Fibroblast of lung (primary cell): ENCODE data around the gene MAPK1IP1L. TPM values are rescaled to one million over a fixed set of nuclear protein-coding genes. Genes with fewer than 3 reads are reported as not detected.
A peak's percentile ranks its signal among the peaks of the same experiment; 100 is the strongest.

ENCODE experiments used
- DNase-seq, 2 donors: peaks; one replicate each; pipeline versions ENCODE4 v3.0.0 to v3.0.0-alpha.2; 2010; ENCODE audit warnings: low read depth in 2 of 2
- H2AFZ ChIP-seq: 2 replicates; pipeline ENCODE4 v1.5.1; 2012; ENCODE audit warnings: low read length, control low read depth, inconsistent platforms
- H3K27ac ChIP-seq: 2 replicates; pipeline ENCODE4 v1.5.1; 2011; ENCODE audit warnings: low read length, control low read depth; ENCODE audit not compliant: insufficient read depth
- H3K27me3 ChIP-seq: 2 replicates; pipeline ENCODE4 v1.5.1; 2011; ENCODE audit warnings: mild to moderate bottlenecking, low read length; ENCODE audit not compliant: control insufficient read depth, insufficient read depth
- H3K36me3 ChIP-seq: 2 replicates; pipeline ENCODE4 v1.5.1; 2011; ENCODE audit warnings: low read length; ENCODE audit not compliant: control insufficient read depth, insufficient read depth
- H3K4me1 ChIP-seq: 2 replicates; pipeline ENCODE4 v1.5.1; 2011; ENCODE audit warnings: low read length; ENCODE audit not compliant: control insufficient read depth, insufficient read depth; ENCODE audit errors: extremely low read depth
- H3K4me2 ChIP-seq: 2 replicates; pipeline ENCODE4 v1.5.1; 2011; ENCODE audit warnings: low read length, control low read depth; ENCODE audit not compliant: insufficient read depth; ENCODE audit errors: extremely low read depth
- H3K4me3 ChIP-seq, 4 experiments: fragments of 200-600 bp in 1 of 4; sonication (generic) in 1 of 4; replicated peaks in 1 of 4; 2 replicates each; pipeline ENCODE4 v1.5.1; 2011 to 2016; ENCODE audit warnings: low read length in 4 of 4, low read depth in 3 of 4, mild to moderate bottlenecking in 3 of 4, control low read depth in 2 of 4, inconsistent platforms in 1 of 4, mixed read lengths in 1 of 4; ENCODE audit not compliant: insufficient read depth in 1 of 4; ENCODE audit errors: control extremely low read depth in 1 of 4
- H3K79me2 ChIP-seq: 2 replicates; pipeline ENCODE4 v1.5.1; 2012; ENCODE audit warnings: mild to moderate bottlenecking, low read length, inconsistent platforms; ENCODE audit not compliant: control insufficient read depth, insufficient read depth
- H3K9ac ChIP-seq: 2 replicates; pipeline ENCODE4 v1.5.1; 2011; ENCODE audit warnings: mild to moderate bottlenecking, low read length, control low read depth; ENCODE audit not compliant: insufficient read depth
- H3K9me3 ChIP-seq: 2 replicates; pipeline ENCODE4 v1.5.1; 2012; ENCODE audit warnings: low read depth, low read length; ENCODE audit not compliant: control insufficient read depth, insufficient read depth
- H4K20me1 ChIP-seq: 2 replicates; pipeline ENCODE4 v1.5.1; 2011; ENCODE audit warnings: low read length; ENCODE audit not compliant: control insufficient read depth, insufficient read depth; ENCODE audit errors: extremely low read depth
- CTCF ChIP-seq, 2 donors: IDR thresholded peaks in 1 of 2; conservative IDR thresholded peaks in 1 of 2; 1 replicate in 1 of 2; 2 replicates in 1 of 2; pipeline ENCODE4 v1.5.1; 2011 to 2012; ENCODE audit warnings: low read length in 2 of 2, control low read depth in 1 of 2, inconsistent platforms in 1 of 2, low read depth in 1 of 2, mild to moderate bottlenecking in 1 of 2
- EZH2 ChIP-seq: IDR thresholded peaks from 2 replicates; pipeline ENCODE4 v1.5.1; 2012; ENCODE audit warnings: low read length, control low read depth, mild to moderate bottlenecking; ENCODE audit errors: missing control alignments
- polyA plus RNA-seq, 2 donors: library from polyadenylated mRNA; depleted of rRNA in 1 of 2; stranded (reverse) in 1 of 2; unstranded in 1 of 2; fragments of >200 nt; gene quantifications; 2 replicates each; pipeline ENCODE4 v1.2.1, GENCODE V29; 2011 to 2012; ENCODE audit warnings: missing spikeins in 1 of 2
- total RNA-seq: library from RNA; depleted of rRNA; stranded (reverse); fragments of >200 nt; gene quantifications from 2 replicates; pipeline ENCODE4 v1.2.1, GENCODE V29; 2014

MAPK1IP1L gene
- total and polyA plus RNA-seq, 2 donors (not counting 1 experiment from before 2014, with no cell fraction given): 16.5 to 82.3 TPM

- no peaks in the 10 kb centered on the region for H3K27me3 ChIP-seq
- no peak overlapping the region for H2AFZ ChIP-seq
- no peaks in the 10 kb centered on the region for H4K20me1 ChIP-seq
- no peak for DNase-seq
- no peaks in the 10 kb centered on the region for H3K79me2 ChIP-seq
- no peaks in the 10 kb centered on the region for H3K36me3 ChIP-seq
- no peak for TF ChIP-seq CTCF (conservative IDR thresholded peaks at IDR 0.05 in 1 of 2, IDR thresholded peaks at IDR 0.05 in 1 of 2; ENCODE audit: low read depth in 1 of 2, low read length in 2 of 2)
- TF ChIP-seq EZH2: no peak
- no peak overlapping the region for H3K4me3 ChIP-seq
- peaks cover 30% of the 10 kb centered on the region for H3K4me1 ChIP-seq
- H3K27ac ChIP-seq: no peak overlapping the region
- H3K9me3 ChIP-seq: peaks cover 3% of the 10 kb centered on the region
- H3K9ac ChIP-seq: no peak overlapping the region
- no peak overlapping the region for H3K4me2 ChIP-seq
Observed at GRCh38 chr14:55105991-55106390, 54.5 kb downstream of the MAPK1IP1L start.

- H2AFZ ChIP-seq: peak overlapping the region; percentile 75
- peak overlapping the region in 1 of 4 experiments; percentile 33 for H3K4me3 ChIP-seq
- peak overlapping the region; percentile 78 for H3K9ac ChIP-seq
- no peaks in the 10 kb centered on the region for H4K20me1 ChIP-seq
- no peaks in the 10 kb centered on the region for H3K79me2 ChIP-seq
- DNase-seq: peak; percentile 98
- TF ChIP-seq EZH2 (no peak), CTCF (conservative IDR thresholded peaks at IDR 0.05 in 1 of 2, IDR thresholded peaks at IDR 0.05 in 1 of 2; ENCODE audit: low read depth in 1 of 2, low read length in 2 of 2) (no peak)
- peak overlapping the region; percentile 84 for H3K4me2 ChIP-seq
- H3K4me1 ChIP-seq: peaks cover 19% of the 10 kb centered on the region
- peak overlapping the region; percentile 99 for H3K27ac ChIP-seq
- H3K36me3 ChIP-seq: no peaks in the 10 kb centered on the region
- H3K9me3 ChIP-seq: peaks cover 3% of the 10 kb centered on the region
- H3K27me3 ChIP-seq: no peaks in the 10 kb centered on the region
Observed at GRCh38 chr14:55107766-55108554, 56.5 kb downstream of the MAPK1IP1L start.

- no peak for DNase-seq
- no peak overlapping the region for H3K9ac ChIP-seq
- no peak overlapping the region for H3K4me3 ChIP-seq
- H3K9me3 ChIP-seq: no peaks in the 10 kb centered on the region
- no peak overlapping the region for H2AFZ ChIP-seq
- H3K27ac ChIP-seq: no peak overlapping the region
- TF ChIP-seq CTCF (conservative IDR thresholded peaks at IDR 0.05 in 1 of 2, IDR thresholded peaks at IDR 0.05 in 1 of 2; ENCODE audit: low read depth in 1 of 2, low read length in 2 of 2): no peak
- no peak for TF ChIP-seq EZH2
- no peaks in the 10 kb centered on the region for H3K27me3 ChIP-seq
- no peaks in the 10 kb centered on the region for H4K20me1 ChIP-seq
- no peaks in the 10 kb centered on the region for H3K36me3 ChIP-seq
- H3K4me1 ChIP-seq: peaks cover 10% of the 10 kb centered on the region
- H3K79me2 ChIP-seq: no peaks in the 10 kb centered on the region
- H3K4me2 ChIP-seq: no peak overlapping the region
Observed at GRCh38 chr14:55109836-55110235, 58.4 kb downstream of the MAPK1IP1L start.
